WTC11 (cell line): ENCODE results near the gene KLK1. TPM values are rescaled to one million over a fixed set of nuclear protein-coding genes. Genes with fewer than 3 reads are reported as not detected.
A peak's percentile ranks its signal among the peaks of the same experiment; 100 is the strongest.

Experiments used
- ATAC-seq: fragments of 200-7000 bp; cut with Tn5 transposase; 2 replicates; pipeline ENCODE4 v1.10.0; 2021; ENCODE audit warnings: mild to moderate bottlenecking, moderate library complexity
- CTCF ChIA-PET: fragments of 300-600 bp; sonication (Branson Sonifier 250); formaldehyde crosslinking; loops from one replicate; lab custom pipeline; 2021; ENCODE audit warnings: antibody characterized with exemption; lab: Charles Lee
- POLR2A ChIA-PET: fragments of 350-600 bp; sonication (Branson Sonifier 250); formaldehyde crosslinking; loops from one replicate; lab custom pipeline; 2021; ENCODE audit warnings: antibody characterized with exemption; lab: Charles Lee
- DNase-seq: peaks from one replicate; pipeline ENCODE4 v3.0.0; 2021; ENCODE audit warnings: low spot score
- H3K27ac Mint-ChIP-seq: 2 replicates; pipeline ENCODE4 v1.8.0; 2021; ENCODE audit warnings: mixed read lengths
- H3K27me3 Mint-ChIP-seq: 2 replicates; pipeline ENCODE4 v1.8.0; 2021; ENCODE audit warnings: low read depth, mild to moderate bottlenecking, moderate library complexity, mixed read lengths
- H3K36me3 Mint-ChIP-seq: 2 replicates; pipeline ENCODE4 v1.8.0; 2021; ENCODE audit warnings: mixed read lengths
- H3K4me1 Mint-ChIP-seq: 2 replicates; pipeline ENCODE4 v1.8.0; 2022; ENCODE audit warnings: mixed read lengths
- H3K4me3 Mint-ChIP-seq: 2 replicates; pipeline ENCODE4 v1.8.0; 2021; ENCODE audit warnings: mild to moderate bottlenecking, moderate library complexity, mixed read lengths
- H3K9me3 Mint-ChIP-seq: 2 replicates; pipeline ENCODE4 v1.8.0; 2021; ENCODE audit warnings: mixed read lengths
- AFF4 ChIP-seq: sonication (generic); formaldehyde crosslinking; IDR thresholded peaks from 2 replicates; pipeline ENCODE4 v1.8.1; 2023; ENCODE audit warnings: mild to moderate bottlenecking, missing genetic modification reagents, borderline replicate concordance
- ARID4B ChIP-seq: sonication (generic); formaldehyde crosslinking; IDR thresholded peaks from 2 replicates; pipeline ENCODE4 v1.8.0; 2023; ENCODE audit warnings: missing genetic modification reagents, mild to moderate bottlenecking, borderline replicate concordance
- CREB1 ChIP-seq: sonication (generic); formaldehyde crosslinking; IDR thresholded peaks from 2 replicates; pipeline ENCODE4 v1.8.0; 2023; ENCODE audit warnings: mild to moderate bottlenecking, missing genetic modification reagents
- CREM ChIP-seq: sonication (generic); formaldehyde crosslinking; IDR thresholded peaks from 2 replicates; pipeline ENCODE4 v1.8.1; 2022; ENCODE audit warnings: mild to moderate bottlenecking, missing genetic modification reagents, moderate library complexity
- FOXP1 ChIP-seq: sonication (generic); formaldehyde crosslinking; IDR thresholded peaks from 2 replicates; pipeline ENCODE4 v1.8.0; 2022; ENCODE audit warnings: missing genetic modification reagents, mild to moderate bottlenecking, moderate library complexity, borderline replicate concordance
- GABPB1 ChIP-seq: sonication (generic); formaldehyde crosslinking; IDR thresholded peaks from 2 replicates; pipeline ENCODE4 v1.8.1; 2023; ENCODE audit warnings: mild to moderate bottlenecking, missing genetic modification reagents
- IRF1 ChIP-seq: sonication (generic); formaldehyde crosslinking; IDR thresholded peaks from 2 replicates; pipeline ENCODE4 v1.8.0; 2023; ENCODE audit warnings: missing genetic modification reagents
- JUN ChIP-seq: sonication (generic); formaldehyde crosslinking; IDR thresholded peaks from 2 replicates; pipeline ENCODE4 v1.8.0; 2023; ENCODE audit warnings: mild to moderate bottlenecking, missing genetic modification reagents
- MAX ChIP-seq: sonication (generic); formaldehyde crosslinking; IDR thresholded peaks from 2 replicates; pipeline ENCODE4 v1.8.0; 2022; ENCODE audit warnings: mild to moderate bottlenecking, missing genetic modification reagents
- NFYB ChIP-seq: sonication (generic); formaldehyde crosslinking; conservative IDR thresholded peaks from 2 replicates; pipeline ENCODE4 v1.8.0; 2022; ENCODE audit warnings: low read depth, missing genetic modification reagents
- OVOL2 ChIP-seq: fragments of 250-450 bp; sonication (Bioruptor Pico); IDR thresholded peaks from 2 replicates; pipeline ENCODE4 v1.9.0; 2021; ENCODE audit warnings: mild to moderate bottlenecking, borderline replicate concordance
- SOX15 ChIP-seq: fragments of 250-450 bp; sonication (Bioruptor Pico); IDR thresholded peaks from 2 replicates; pipeline ENCODE4 v1.9.0; 2021; ENCODE audit warnings: mild to moderate bottlenecking
- SP1 ChIP-seq: sonication (generic); formaldehyde crosslinking; conservative IDR thresholded peaks from 2 replicates; pipeline ENCODE4 v1.8.1; 2022; ENCODE audit warnings: missing genetic modification reagents
- ZBTB21 ChIP-seq: sonication (generic); formaldehyde crosslinking; IDR thresholded peaks from 2 replicates; pipeline ENCODE4 v1.8.1; 2023; ENCODE audit warnings: mild to moderate bottlenecking, missing genetic modification reagents, borderline replicate concordance
- ZNF121 ChIP-seq: sonication (generic); formaldehyde crosslinking; IDR thresholded peaks from 2 replicates; pipeline ENCODE4 v1.8.0; 2023; ENCODE audit warnings: missing genetic modification reagents
- ZNF138 ChIP-seq: sonication (generic); formaldehyde crosslinking; conservative IDR thresholded peaks from 2 replicates; pipeline ENCODE4 v1.8.1; 2022; ENCODE audit warnings: mild to moderate bottlenecking, moderate library complexity, missing genetic modification reagents
- ZNF396 ChIP-seq: fragments of 250-450 bp; sonication (Bioruptor Pico); IDR thresholded peaks from 2 replicates; pipeline ENCODE4 v1.8.0; 2021; ENCODE audit warnings: mild to moderate bottlenecking, moderate library complexity, borderline replicate concordance
- ZNF423 ChIP-seq: fragments of 250-450 bp; sonication (Bioruptor Pico); IDR thresholded peaks from 2 replicates; pipeline ENCODE4 v2.1.2; 2022; ENCODE audit warnings: mild to moderate bottlenecking, moderate library complexity
- total RNA-seq: library from RNA; stranded (reverse); gene quantifications from 3 replicates; pipeline ENCODE4 v1.2.3, GENCODE V29; 2021
- TF ChIP-seq, protein P1 (sequence below): sonication (generic); formaldehyde crosslinking; IDR thresholded peaks from 2 replicates; pipeline ENCODE4 v1.8.1; 2022; ENCODE audit warnings: missing genetic modification reagents, borderline replicate concordance
- TF ChIP-seq, protein P2 (sequence below): fragments of 250-450 bp; sonication (Bioruptor Pico); IDR thresholded peaks from 2 replicates; pipeline ENCODE4 v1.9.0; 2021; ENCODE audit warnings: moderate library complexity, mild to moderate bottlenecking, inconsistent platforms, borderline replicate concordance

KLK1 gene
- total RNA-seq, 1 experiment from 2014 or later: 3.9 TPM

GRCh38 chr19:50850738-50851137 is 27.2 kb upstream of the KLK1 start (continued):
- no peak for TF ChIP-seq ARID4B (CRISPR knock-in tag)
- TF ChIP-seq, protein P1, sequence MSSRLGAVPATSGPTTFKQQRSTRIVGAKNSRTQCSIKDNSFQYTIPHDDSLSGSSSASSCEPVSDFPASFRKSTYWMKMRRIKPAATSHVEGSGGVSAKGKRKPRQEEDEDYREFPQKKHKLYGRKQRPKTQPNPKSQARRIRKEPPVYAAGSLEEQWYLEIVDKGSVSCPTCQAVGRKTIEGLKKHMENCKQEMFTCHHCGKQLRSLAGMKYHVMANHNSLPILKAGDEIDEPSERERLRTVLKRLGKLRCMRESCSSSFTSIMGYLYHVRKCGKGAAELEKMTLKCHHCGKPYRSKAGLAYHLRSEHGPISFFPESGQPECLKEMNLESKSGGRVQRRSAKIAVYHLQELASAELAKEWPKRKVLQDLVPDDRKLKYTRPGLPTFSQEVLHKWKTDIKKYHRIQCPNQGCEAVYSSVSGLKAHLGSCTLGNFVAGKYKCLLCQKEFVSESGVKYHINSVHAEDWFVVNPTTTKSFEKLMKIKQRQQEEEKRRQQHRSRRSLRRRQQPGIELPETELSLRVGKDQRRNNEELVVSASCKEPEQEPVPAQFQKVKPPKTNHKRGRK (CRISPR knock-in tag): no peak

GRCh38 chr19:50844296-50844935 is 20.8 kb upstream of the KLK1 start:
- CTCF ChIA-PET: interaction anchor here (1.1 kb wide), 1 partner anchor 50 kb away, joined by 3 read pairs; no protein-coding TSS in a partner anchor
- TF ChIP-seq JUN (CRISPR knock-in tag) (no peak), ZNF423 (CRISPR knock-in tag) (peak; percentile 60)
- Mint-ChIP-seq H3K4me1 (peaks cover 11% of the 10 kb centered on the region), H3K36me3 (no peaks in the 10 kb centered on the region), H3K27ac (no peak overlapping the region), H3K27me3 (peaks cover 74% of the 10 kb centered on the region), H3K4me3 (no peak overlapping the region), H3K9me3 (peaks cover 7% of the 10 kb centered on the region; the same call in 1 of the 2 replicates)
- ATAC-seq (no peak), DNase-seq (no peak)
- POLR2A ChIA-PET: no interaction called here

DNA sequence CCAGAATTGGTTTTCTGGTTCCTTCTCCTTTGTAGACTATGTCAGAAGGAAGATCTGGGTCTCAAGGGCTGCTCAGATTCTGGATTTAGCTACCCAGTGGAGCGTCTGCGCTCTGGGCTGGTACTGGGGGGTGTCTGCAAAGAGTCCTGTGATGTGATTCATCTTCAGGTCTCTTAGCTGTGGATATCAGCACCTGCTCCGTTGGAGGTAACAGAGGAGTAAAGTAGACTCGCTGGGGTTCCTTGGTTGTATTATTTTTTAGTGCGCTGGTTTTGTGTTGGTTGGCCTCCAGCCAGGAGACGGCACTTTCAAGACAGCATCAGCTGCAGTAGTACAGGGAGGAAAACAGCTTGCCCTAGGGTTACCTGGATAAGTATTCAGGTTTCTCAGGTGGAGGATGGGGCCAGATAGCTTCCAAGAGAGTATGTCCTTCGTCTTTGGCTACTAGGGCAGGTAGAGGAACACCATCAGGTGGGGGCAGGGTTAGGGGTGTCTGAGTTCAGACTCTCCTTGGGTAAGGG is 20.2 kb upstream of the KLK1 start:
- ATAC-seq (no peak), DNase-seq (no peak)
- ChIA-PET POLR2A (no interaction called here), CTCF (interaction anchor here (0.6 to 1.1 kb wide), 2 partner anchors 49 to 1744 kb away, joined by 3 read pairs; no protein-coding TSS in a partner anchor)
- Mint-ChIP-seq H3K9me3 (peaks cover 7% of the 10 kb centered on the region; the same call in 1 of the 2 replicates), H3K27ac (no peak overlapping the region), H3K4me3 (no peak overlapping the region), H3K4me1 (peaks cover 11% of the 10 kb centered on the region), H3K27me3 (peaks cover 68% of the 10 kb centered on the region), H3K36me3 (no peaks in the 10 kb centered on the region)
- TF ChIP-seq ZNF138 (CRISPR knock-in tag): no peak
- TF ChIP-seq CREB1 (CRISPR knock-in tag): no peak
- no peak for TF ChIP-seq FOXP1
- no peak for TF ChIP-seq MAX
- TF ChIP-seq NFYB (CRISPR knock-in tag): no peak
- TF ChIP-seq CREM: no peak
- no peak for TF ChIP-seq SOX15 (CRISPR knock-in tag)
- no peak for TF ChIP-seq OVOL2
- TF ChIP-seq, protein P2, sequence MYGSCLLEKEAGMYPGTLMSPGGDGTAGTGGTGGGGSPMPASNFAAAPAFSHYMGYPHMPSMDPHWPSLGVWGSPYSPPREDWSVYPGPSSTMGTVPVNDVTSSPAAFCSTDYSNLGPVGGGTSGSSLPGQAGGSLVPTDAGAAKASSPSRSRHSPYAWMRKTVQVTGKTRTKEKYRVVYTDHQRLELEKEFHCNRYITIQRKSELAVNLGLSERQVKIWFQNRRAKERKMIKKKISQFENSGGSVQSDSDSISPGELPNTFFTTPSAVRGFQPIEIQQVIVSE: no peak
- TF ChIP-seq ZNF121 (CRISPR knock-in tag): no peak
- no peak for TF ChIP-seq GABPB1 (CRISPR knock-in tag)
- TF ChIP-seq ZBTB21 (CRISPR knock-in tag): no peak
- TF ChIP-seq IRF1: no peak
- no peak for TF ChIP-seq SP1
- no peak for TF ChIP-seq JUN (CRISPR knock-in tag)
- no peak for TF ChIP-seq AFF4 (CRISPR knock-in tag)
- no peak for TF ChIP-seq ZNF396 (CRISPR knock-in tag)
